Smooth muscle cell (in vitro differentiated cells): ENCODE data around the gene MLST8. TPM values are rescaled to one million over a fixed set of nuclear protein-coding genes. Genes with fewer than 3 reads are reported as not detected.

ENCODE experiments used
- DNase-seq: peaks from one replicate; lab custom pipeline; 2025; ENCODE audit not compliant: unreplicated experiment; lab: John Stamatoyannopoulos, UW
- H2AFZ ChIP-seq: fragments of 200-600 bp; sonication (generic); 2 replicates; pipeline ENCODE4 v1.6.0; 2016; ENCODE audit warnings: antibody characterized with exemption, low read depth, mild to moderate bottlenecking
- H3F3A ChIP-seq: fragments of 200-600 bp; sonication (generic); 2 replicates; pipeline ENCODE4 v1.6.0; 2017; ENCODE audit warnings: antibody characterized with exemption, low read depth
- H3K27ac ChIP-seq: fragments of 200-600 bp; sonication (generic); 2 replicates; pipeline ENCODE4 v1.5.1; 2016; ENCODE audit warnings: low read depth, mild to moderate bottlenecking
- H3K27me3 ChIP-seq: fragments of 200-600 bp; sonication (generic); 2 replicates; pipeline ENCODE4 v1.6.1; 2016; ENCODE audit warnings: low read depth, mild to moderate bottlenecking
- H3K36me3 ChIP-seq: fragments of 200-600 bp; sonication (generic); 2 replicates; pipeline ENCODE4 v1.5.1; 2016; ENCODE audit warnings: low read depth
- H3K4me1 ChIP-seq: fragments of 200-600 bp; sonication (generic); 2 replicates; pipeline ENCODE4 v1.5.1; 2016; ENCODE audit warnings: low read depth
- H3K4me2 ChIP-seq: fragments of 200-600 bp; sonication (generic); 2 replicates; pipeline ENCODE4 v1.6.0; 2016; ENCODE audit warnings: mild to moderate bottlenecking
- H3K4me3 ChIP-seq: fragments of 200-600 bp; sonication (generic); 2 replicates; pipeline ENCODE4 v1.5.1; 2016; ENCODE audit warnings: mild to moderate bottlenecking
- H3K79me2 ChIP-seq: fragments of 200-600 bp; sonication (generic); 2 replicates; pipeline ENCODE4 v1.6.0; 2016; ENCODE audit warnings: low read depth, mild to moderate bottlenecking
- H3K9ac ChIP-seq: fragments of 200-600 bp; sonication (generic); 2 replicates; pipeline ENCODE4 v1.6.0; 2016; ENCODE audit warnings: low read depth
- H3K9me3 ChIP-seq: fragments of 200-600 bp; sonication (generic); replicated peaks from 2 replicates; pipeline ENCODE4 v1.5.1; 2016; ENCODE audit warnings: low read depth
- H4K20me1 ChIP-seq: fragments of 200-600 bp; sonication (generic); 2 replicates; pipeline ENCODE4 v1.6.0; 2016; ENCODE audit warnings: low read depth
- CTCF ChIP-seq: fragments of 200-600 bp; sonication (generic); IDR thresholded peaks from 2 replicates; pipeline ENCODE4 v1.5.1; 2017; ENCODE audit warnings: borderline replicate concordance, mild to moderate bottlenecking, antibody characterized with exemption; ENCODE audit not compliant: insufficient read depth, poor library complexity, severe bottlenecking
- WGBS: methylation state at CpG from one replicate; pipeline ENCODE4 v1.1.7; 2016; ENCODE audit warnings: low lambda C conversion rate; 5-methylcytosine and 5-hydroxymethylcytosine counted together
- polyA plus RNA-seq: library from polyadenylated mRNA; unstranded; fragments of >200 nt; fragmentation: Nextera tagmentation; extraction: Ambion mirVana; gene quantifications from 2 replicates; pipeline ENCODE4 v1.2.1, GENCODE V29; 2016
- total RNA-seq: library from RNA; depleted of rRNA; stranded (reverse); fragments of >200 nt; gene quantifications from 2 replicates; pipeline ENCODE4 v1.2.3, GENCODE V29; 2014

MLST8 gene
- total and polyA plus RNA-seq, 2 experiments from 2014 or later = 37.2 to 67.0 TPM

GRCh38 chr16:2209258-2210008 is 4.2 kb downstream of the MLST8 start:
- Histone ChIP-seq H3K4me2 (no peak overlapping the region), H3K27ac (no peak overlapping the region), H3K9me3 (no peaks in the 10 kb centered on the region), H3K36me3 (no peaks in the 10 kb centered on the region), H3K79me2 (peaks cover 26% of the 10 kb centered on the region), H3F3A (no peaks in the 10 kb centered on the region), H4K20me1 (peaks cover 15% of the 10 kb centered on the region), H3K4me3 (no peak overlapping the region), H3K4me1 (peaks cover 13% of the 10 kb centered on the region), H3K9ac (no peak overlapping the region), H2AFZ (no peak overlapping the region), H3K27me3 (no peaks in the 10 kb centered on the region)
- 95% methylated on average over 26 of the region's 29 CpGs for WGBS
- TF ChIP-seq CTCF = no peak
- DNase-seq = no peak

- Histone ChIP-seq H3K4me3 (no peak overlapping the region), H3K27me3 (no peaks in the 10 kb centered on the region), H2AFZ (no peak overlapping the region), H3K79me2 (peaks cover 26% of the 10 kb centered on the region), H3K9me3 (no peaks in the 10 kb centered on the region), H3F3A (no peaks in the 10 kb centered on the region), H3K27ac (no peak overlapping the region), H3K4me1 (peaks cover 13% of the 10 kb centered on the region), H3K4me2 (no peak overlapping the region), H3K36me3 (no peaks in the 10 kb centered on the region), H4K20me1 (peaks cover 15% of the 10 kb centered on the region), H3K9ac (no peak overlapping the region)
- no peak for TF ChIP-seq CTCF
- 97% methylated on average over 17 of the region's 17 CpGs for WGBS
- DNase-seq = no peak
Observed at GRCh38 chr16:2210009-2210332, 4.7 kb downstream of the MLST8 start.

GRCh38 chr16:2210386-2211365 is 5.4 kb downstream of the MLST8 start, which contains the start of gene BRICD5:
BRICD5 (minus strand) TSS chr16:2210863; CDS start chr16:2210833, 30 bp downstream.
- Histone ChIP-seq H3K4me3 (no peak within 1 kb of the TSS), H3K9ac (no peak within 1 kb of the TSS), H3K4me2 (no peak within 1 kb of the TSS), H3K27ac (no peak within 1 kb of the TSS), H3K27me3 (no peaks in the 10 kb centered on the region), H3K36me3 (no peaks in the 10 kb centered on the region), H2AFZ (no peak within 1 kb of the TSS), H3K79me2 (peaks cover 26% of the 10 kb centered on the region), H3F3A (no peaks in the 10 kb centered on the region), H3K9me3 (no peaks in the 10 kb centered on the region), H3K4me1 (peaks cover 13% of the 10 kb centered on the region), H4K20me1 (peaks cover 15% of the 10 kb centered on the region)
- WGBS = 82% methylated on average over 24 of the region's 24 CpGs
- TF ChIP-seq CTCF = no peak
- DNase-seq = no peak
